H9 (cell line): Measurements from ENCODE around the gene PRPF19. TPM values are rescaled to one million over a fixed set of nuclear protein-coding genes. Genes with fewer than 3 reads are reported as not detected.

Experiments
- DNase-seq: peaks from one replicate; pipeline ENCODE4 v3.0.0-alpha.2; 2017
- H2AFZ ChIP-seq: one replicate; pipeline ENCODE4 v1.6.1; 2013; ENCODE audit warnings: mild to moderate bottlenecking, low read length, control low read depth, moderate library complexity
- H2AK5ac ChIP-seq: 2 replicates; pipeline ENCODE4 v1.6.1; 2013; ENCODE audit warnings: low read length, control low read depth, mixed read lengths; ENCODE audit not compliant: insufficient read length
- H2BK120ac ChIP-seq: one replicate; pipeline ENCODE4 v1.6.1; 2013; ENCODE audit warnings: low read depth, mild to moderate bottlenecking, low read length, control low read depth, inconsistent platforms; ENCODE audit not compliant: poor library complexity, severe bottlenecking
- H2BK12ac ChIP-seq: 2 replicates; pipeline ENCODE4 v1.6.1; 2013; ENCODE audit warnings: low read length, control low read depth, mixed read lengths, low read depth; ENCODE audit not compliant: insufficient read length
- H2BK15ac ChIP-seq: 2 replicates; pipeline ENCODE4 v1.6.1; 2013; ENCODE audit warnings: low read depth, low read length, control low read depth
- H2BK20ac ChIP-seq: one replicate; pipeline ENCODE4 v1.6.1; 2013; ENCODE audit warnings: low read depth, mild to moderate bottlenecking, low read length, control low read depth, inconsistent platforms; ENCODE audit not compliant: poor library complexity, severe bottlenecking
- H2BK5ac ChIP-seq: 2 replicates; pipeline ENCODE4 v1.6.1; 2013; ENCODE audit warnings: low read length, control low read depth, mixed read lengths; ENCODE audit not compliant: insufficient read length
- H3K14ac ChIP-seq: 2 replicates; pipeline ENCODE4 v1.6.1; 2013; ENCODE audit warnings: low read length, control low read depth; ENCODE audit not compliant: insufficient read depth
- H3K18ac ChIP-seq: 2 replicates; pipeline ENCODE4 v1.6.1; 2013; ENCODE audit warnings: low read depth, mild to moderate bottlenecking, mixed read lengths, low read length, control low read depth; ENCODE audit not compliant: insufficient read length
- H3K23ac ChIP-seq: 2 replicates; pipeline ENCODE4 v1.6.1; 2013; ENCODE audit warnings: low read length, control low read depth, mixed read lengths, low read depth; ENCODE audit not compliant: insufficient read length
- H3K23me2 ChIP-seq: 2 replicates; pipeline ENCODE4 v1.6.1; 2013; ENCODE audit warnings: low read depth, mild to moderate bottlenecking, mixed read lengths, low read length, control low read depth; ENCODE audit not compliant: insufficient read length, poor library complexity, severe bottlenecking
- H3K27ac ChIP-seq: 2 replicates; pipeline ENCODE4 v1.5.1; 2013; ENCODE audit warnings: low read length, control low read depth, mixed read lengths, low read depth; ENCODE audit not compliant: insufficient read length
- H3K27me3 ChIP-seq: 2 replicates; pipeline ENCODE4 v1.6.1; 2013; ENCODE audit warnings: low read length, control low read depth, inconsistent platforms; ENCODE audit not compliant: insufficient read depth
- H3K4ac ChIP-seq: 2 replicates; pipeline ENCODE4 v1.6.1; 2013; ENCODE audit warnings: low read depth, mild to moderate bottlenecking, control low read depth, inconsistent platforms, low read length, moderate library complexity
- H3K4me1 ChIP-seq: 2 replicates; pipeline ENCODE4 v1.6.1; 2013; ENCODE audit warnings: low read length, control low read depth, inconsistent platforms; ENCODE audit not compliant: insufficient read depth
- H3K4me2 ChIP-seq: 2 replicates; pipeline ENCODE4 v1.6.1; 2013; ENCODE audit warnings: low read length, control low read depth, mixed read lengths; ENCODE audit not compliant: insufficient read length, insufficient read depth
- H3K56ac ChIP-seq: 2 replicates; pipeline ENCODE4 v1.6.1; 2013; ENCODE audit warnings: low read depth, mild to moderate bottlenecking, mixed read lengths, low read length, control low read depth; ENCODE audit not compliant: insufficient read length
- H3K79me1 ChIP-seq: 2 replicates; pipeline ENCODE4 v1.6.1; 2013; ENCODE audit warnings: low read depth, mild to moderate bottlenecking, moderate library complexity, low read length, control low read depth, inconsistent platforms; ENCODE audit not compliant: insufficient read depth, poor library complexity, severe bottlenecking
- H3K79me2 ChIP-seq: 2 replicates; pipeline ENCODE4 v1.6.1; 2013; ENCODE audit warnings: low read length, control low read depth, inconsistent platforms; ENCODE audit not compliant: insufficient read depth
- H3K9ac ChIP-seq: 2 replicates; pipeline ENCODE4 v1.6.1; 2013; ENCODE audit warnings: low read length, control low read depth, mixed read lengths; ENCODE audit not compliant: insufficient read length; ENCODE audit errors: extremely low read depth
- H3K9me3 ChIP-seq: one replicate; pipeline ENCODE4 v1.6.1; 2013; ENCODE audit warnings: low read depth, low read length, inconsistent platforms; ENCODE audit not compliant: control insufficient read depth
- H3T11ph ChIP-seq: one replicate; pipeline ENCODE4 v1.6.1; 2013; ENCODE audit warnings: mild to moderate bottlenecking, low read length, control low read depth, inconsistent platforms
- H4K20me1 ChIP-seq: one replicate; pipeline ENCODE4 v1.6.1; 2013; ENCODE audit not compliant: control insufficient read depth, insufficient read length, insufficient read depth
- H4K5ac ChIP-seq: 2 replicates; pipeline ENCODE4 v1.6.1; 2013; ENCODE audit warnings: low read depth, mild to moderate bottlenecking, mixed read lengths, low read length, control low read depth; ENCODE audit not compliant: insufficient read length
- H4K8ac ChIP-seq: replicated peaks from 2 replicates; pipeline ENCODE4 v1.6.1; 2013; ENCODE audit warnings: low read length, control low read depth, mixed read lengths, low read depth; ENCODE audit not compliant: insufficient read length
- H4K91ac ChIP-seq: 2 replicates; pipeline ENCODE4 v1.6.1; 2013; ENCODE audit warnings: low read depth, mild to moderate bottlenecking, moderate library complexity, mixed read lengths, low read length, control low read depth; ENCODE audit not compliant: insufficient read length
- H3K27ac Mint-ChIP-seq, 3 experiments: 2 replicates in 2 of 3; 3 replicates in 1 of 3; pipeline ENCODE4 v1.8.0; 2020 to 2021; ENCODE audit warnings: mixed read lengths in 3 of 3, mild to moderate bottlenecking in 1 of 3, moderate library complexity in 1 of 3
- H3K27me3 Mint-ChIP-seq: 2 replicates; pipeline ENCODE4 v1.8.0; 2021; ENCODE audit warnings: low read depth, mild to moderate bottlenecking, moderate library complexity, mixed read lengths
- H3K36me3 Mint-ChIP-seq, 3 experiments: 2 replicates in 2 of 3; 3 replicates in 1 of 3; pipeline ENCODE4 v1.8.0; 2020 to 2021; ENCODE audit warnings: low read depth in 3 of 3, mixed read lengths in 3 of 3; ENCODE audit not compliant: insufficient read depth in 1 of 3
- H3K4me1 Mint-ChIP-seq, 2 experiments: 2 replicates each; pipeline ENCODE4 v1.8.0; 2020; ENCODE audit warnings: mixed read lengths in 2 of 2
- H3K4me3 Mint-ChIP-seq, 2 experiments: 2 replicates in 1 of 2; 3 replicates in 1 of 2; pipeline ENCODE4 v1.8.0; 2020 to 2021; ENCODE audit warnings: mild to moderate bottlenecking in 2 of 2, mixed read lengths in 2 of 2, moderate library complexity in 1 of 2
- H3K9me3 Mint-ChIP-seq, 2 experiments: 2 replicates in 1 of 2; 3 replicates in 1 of 2; pipeline ENCODE4 v1.8.0; 2020; ENCODE audit warnings: mild to moderate bottlenecking in 2 of 2, mixed read lengths in 2 of 2, moderate library complexity in 1 of 2
- whole genome bisulfite sequencing: extraction: QIAGEN DNeasy Blood & Tissue Kit; methylation state at CpG from one replicate; pipeline ENCODE4 v1.1.7; 2013; ENCODE audit warnings: missing lambda C conversion rate, low lambda C conversion rate, mixed read lengths; ENCODE audit not compliant: insufficient read length; ENCODE audit errors: extremely low coverage; 5-methylcytosine and 5-hydroxymethylcytosine counted together
- total RNA-seq: library from RNA; stranded (reverse); gene quantifications from 2 replicates; pipeline ENCODE4 v1.2.1, GENCODE V29; 2021
- TF ChIP-seq, protein P1 (sequence below): fragments of 200-600 bp; sonication (generic); conservative IDR thresholded peaks from 3 replicates; pipeline ENCODE4 v1.8.0; 2021; ENCODE audit warnings: antibody characterized with exemption, mild to moderate bottlenecking

Gene PRPF19
- total RNA-seq, 1 experiment from 2014 or later = 130 TPM

DNA sequence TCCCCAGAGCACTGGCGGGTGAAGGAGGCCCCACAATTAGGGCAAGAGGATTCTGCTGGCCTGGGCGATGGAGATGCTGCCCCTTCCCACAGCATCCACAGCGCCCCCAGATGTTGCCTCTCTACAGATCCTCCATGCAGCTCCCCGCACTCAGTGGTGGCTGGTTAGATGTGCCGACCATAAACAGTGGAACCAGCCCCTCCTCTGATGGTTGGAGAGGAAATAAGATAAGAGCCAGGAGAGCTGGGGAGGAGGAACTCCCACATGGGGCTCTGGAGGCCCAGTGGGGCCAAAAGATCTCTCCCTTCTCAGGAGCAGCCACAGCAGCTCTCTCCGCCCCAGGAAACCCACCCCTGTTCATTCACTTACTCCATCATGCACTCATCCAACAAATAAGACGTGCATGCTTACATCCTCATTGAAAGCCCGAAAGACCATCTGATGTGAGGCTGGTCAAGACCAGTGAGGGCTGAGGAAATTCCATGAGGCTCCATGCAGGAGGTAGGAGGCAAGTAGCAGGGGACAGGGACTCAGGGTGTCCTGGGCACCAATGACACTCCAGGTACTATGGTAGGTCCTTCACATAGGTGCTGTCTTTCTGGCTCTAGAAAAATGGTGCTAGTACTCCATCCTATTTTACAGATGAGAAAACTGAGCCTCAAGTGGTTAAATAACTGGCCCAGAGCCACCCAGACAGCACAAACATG is 52.1 kb downstream of the PRPF19 start:
- Mint-ChIP-seq H3K36me3 (peaks cover 15 to 29% (median 25%) of the 10 kb centered on the region in 3 experiments), H3K27ac (no peak overlapping the region), H3K9me3 (no peaks in the 10 kb centered on the region), H3K4me3 (no peak overlapping the region; a peak in 1 of 5 replicates), H3K27me3 (peaks cover 2% of the 10 kb centered on the region; the same call in 1 of the 2 replicates), H3K4me1 (no peaks in the 10 kb centered on the region)
- no peak overlapping the region for H3K23ac ChIP-seq
- no peak overlapping the region for H4K8ac ChIP-seq
- no peak overlapping the region for H3K14ac ChIP-seq
- H3T11ph ChIP-seq = no peak overlapping the region
- no peak overlapping the region for H2AFZ ChIP-seq
- H2AK5ac ChIP-seq = no peak overlapping the region
- H3K56ac ChIP-seq = no peak overlapping the region
- no peaks in the 10 kb centered on the region for H3K79me2 ChIP-seq
- no peak overlapping the region for H3K27ac ChIP-seq
- H2BK5ac ChIP-seq = no peak overlapping the region
- TF ChIP-seq, protein P1, sequence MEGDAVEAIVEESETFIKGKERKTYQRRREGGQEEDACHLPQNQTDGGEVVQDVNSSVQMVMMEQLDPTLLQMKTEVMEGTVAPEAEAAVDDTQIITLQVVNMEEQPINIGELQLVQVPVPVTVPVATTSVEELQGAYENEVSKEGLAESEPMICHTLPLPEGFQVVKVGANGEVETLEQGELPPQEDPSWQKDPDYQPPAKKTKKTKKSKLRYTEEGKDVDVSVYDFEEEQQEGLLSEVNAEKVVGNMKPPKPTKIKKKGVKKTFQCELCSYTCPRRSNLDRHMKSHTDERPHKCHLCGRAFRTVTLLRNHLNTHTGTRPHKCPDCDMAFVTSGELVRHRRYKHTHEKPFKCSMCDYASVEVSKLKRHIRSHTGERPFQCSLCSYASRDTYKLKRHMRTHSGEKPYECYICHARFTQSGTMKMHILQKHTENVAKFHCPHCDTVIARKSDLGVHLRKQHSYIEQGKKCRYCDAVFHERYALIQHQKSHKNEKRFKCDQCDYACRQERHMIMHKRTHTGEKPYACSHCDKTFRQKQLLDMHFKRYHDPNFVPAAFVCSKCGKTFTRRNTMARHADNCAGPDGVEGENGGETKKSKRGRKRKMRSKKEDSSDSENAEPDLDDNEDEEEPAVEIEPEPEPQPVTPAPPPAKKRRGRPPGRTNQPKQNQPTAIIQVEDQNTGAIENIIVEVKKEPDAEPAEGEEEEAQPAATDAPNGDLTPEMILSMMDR = no peak
- no peak overlapping the region for H4K91ac ChIP-seq
- H3K9ac ChIP-seq = no peak overlapping the region
- H3K4me2 ChIP-seq = no peak overlapping the region
- no peak overlapping the region for H3K18ac ChIP-seq
- no peak overlapping the region for H2BK20ac ChIP-seq
- no peaks in the 10 kb centered on the region for H3K27me3 ChIP-seq
- no peaks in the 10 kb centered on the region for H3K79me1 ChIP-seq
- H4K5ac ChIP-seq = no peak overlapping the region
- no peak overlapping the region for H2BK15ac ChIP-seq
- H3K4ac ChIP-seq = no peak overlapping the region
- no CpG with 5 or more reads among the region's 8 CpGs for WGBS
- no peak for DNase-seq
- H2BK12ac ChIP-seq = no peak overlapping the region
- H3K9me3 ChIP-seq = no peaks in the 10 kb centered on the region
- H4K20me1 ChIP-seq = no peaks in the 10 kb centered on the region
- no peaks in the 10 kb centered on the region for H3K23me2 ChIP-seq
- no peaks in the 10 kb centered on the region; the same call in 1 of the 2 replicates for H3K4me1 ChIP-seq
- no peak overlapping the region for H2BK120ac ChIP-seq
